Measurements from ENCODE around the gene GPR39.
A peak's percentile ranks its signal among the peaks of the same experiment; 100 is the strongest.

Gene GPR39

GRCh38 chr2:132623096-132623839 lies 206.7 kb downstream of the GPR39 start:
- no peaks in the 10 kb centered on the region for H3K36me3 ChIP-seq (ENCODE audit: control insufficient read depth in 2 of 2, insufficient read depth in 2 of 2, low read length in 2 of 2)
- H3K9ac ChIP-seq (ENCODE audit: low read depth in 1 of 2, low read length in 2 of 2): no peak overlapping the region
- no peak overlapping the region for H3K4me3 ChIP-seq (ENCODE audit: low read length in 2 of 2)
- H3K4me1 ChIP-seq (ENCODE audit: control insufficient read depth in 2 of 2, insufficient read depth in 2 of 2, low read length in 2 of 2): no peaks in the 10 kb centered on the region
- no peak overlapping the region for H3K27ac ChIP-seq (ENCODE audit: low read depth in 2 of 2, low read length in 2 of 2)
- H3K9me3 ChIP-seq (ENCODE audit: control insufficient read depth in 2 of 2, low read length in 2 of 2): no peaks in the 10 kb centered on the region
- H3K27me3 ChIP-seq (ENCODE audit: control insufficient read depth in 2 of 2, insufficient read depth in 2 of 2, low read length in 2 of 2): no peaks in the 10 kb centered on the region

GRCh38 chr2:132627536-132627935 lies 210.9 kb downstream of the GPR39 start:
- Histone ChIP-seq H3K4me1 (ENCODE audit: control insufficient read depth in 2 of 2, insufficient read depth in 2 of 2, low read length in 2 of 2) (peaks cover 0 to 3% of the 10 kb centered on the region in 2 donors), H3K36me3 (ENCODE audit: control insufficient read depth in 2 of 2, insufficient read depth in 2 of 2, low read length in 2 of 2) (no peaks in the 10 kb centered on the region)

GRCh38 chr2:132632000-132632649 lies 215.5 kb downstream of the GPR39 start:
- H3K27ac ChIP-seq (ENCODE audit: low read depth in 2 of 2, low read length in 2 of 2): peak overlapping the region in 1 of 2 donors; percentile 6
- H3K4me3 ChIP-seq (ENCODE audit: low read length in 2 of 2): no peak overlapping the region

More at GRCh38 chr2:132627536-132627935, 210.9 kb downstream of the GPR39 start:
- Histone ChIP-seq H3K9me3 (ENCODE audit: control insufficient read depth in 2 of 2, low read length in 2 of 2) (no peaks in the 10 kb centered on the region), H3K9ac (ENCODE audit: low read depth in 1 of 2, low read length in 2 of 2) (no peak overlapping the region), H3K27me3 (ENCODE audit: control insufficient read depth in 2 of 2, insufficient read depth in 2 of 2, low read length in 2 of 2) (no peaks in the 10 kb centered on the region), H3K27ac (ENCODE audit: low read depth in 2 of 2, low read length in 2 of 2) (no peak overlapping the region), H3K4me3 (ENCODE audit: low read length in 2 of 2) (no peak overlapping the region)

GRCh38 chr2:132633635-132634034 lies 217.0 kb downstream of the GPR39 start:
- no peak overlapping the region for H3K27ac ChIP-seq (ENCODE audit: low read depth in 2 of 2, low read length in 2 of 2)
- H3K9ac ChIP-seq (ENCODE audit: low read depth in 1 of 2, low read length in 2 of 2): no peak overlapping the region
- no peak overlapping the region for H3K4me3 ChIP-seq (ENCODE audit: low read length in 2 of 2)
- H3K27me3 ChIP-seq (ENCODE audit: control insufficient read depth in 2 of 2, insufficient read depth in 2 of 2, low read length in 2 of 2): no peaks in the 10 kb centered on the region
- peaks cover 0 to 5% of the 10 kb centered on the region in 2 donors for H3K4me1 ChIP-seq (ENCODE audit: control insufficient read depth in 2 of 2, insufficient read depth in 2 of 2, low read length in 2 of 2)
- H3K36me3 ChIP-seq (ENCODE audit: control insufficient read depth in 2 of 2, insufficient read depth in 2 of 2, low read length in 2 of 2): no peaks in the 10 kb centered on the region
- peaks cover 0 to 3% of the 10 kb centered on the region in 2 donors for H3K9me3 ChIP-seq (ENCODE audit: control insufficient read depth in 2 of 2, low read length in 2 of 2)

More at GRCh38 chr2:132632000-132632649, 215.5 kb downstream of the GPR39 start:
- peaks cover 0 to 5% of the 10 kb centered on the region in 2 donors for H3K4me1 ChIP-seq (ENCODE audit: control insufficient read depth in 2 of 2, insufficient read depth in 2 of 2, low read length in 2 of 2)
- H3K27me3 ChIP-seq (ENCODE audit: control insufficient read depth in 2 of 2, insufficient read depth in 2 of 2, low read length in 2 of 2): no peaks in the 10 kb centered on the region
- H3K9ac ChIP-seq (ENCODE audit: low read depth in 1 of 2, low read length in 2 of 2): no peak overlapping the region
- H3K36me3 ChIP-seq (ENCODE audit: control insufficient read depth in 2 of 2, insufficient read depth in 2 of 2, low read length in 2 of 2): no peaks in the 10 kb centered on the region
- H3K9me3 ChIP-seq (ENCODE audit: control insufficient read depth in 2 of 2, low read length in 2 of 2): no peaks in the 10 kb centered on the region

GRCh38 chr2:132636346-132636745 lies 219.7 kb downstream of the GPR39 start:
- H3K27me3 ChIP-seq (ENCODE audit: control insufficient read depth in 2 of 2, insufficient read depth in 2 of 2, low read length in 2 of 2): no peaks in the 10 kb centered on the region
- no peak overlapping the region for H3K9ac ChIP-seq (ENCODE audit: low read depth in 1 of 2, low read length in 2 of 2)
- H3K9me3 ChIP-seq (ENCODE audit: control insufficient read depth in 2 of 2, low read length in 2 of 2): peaks cover 0 to 3% of the 10 kb centered on the region in 2 donors
- no peaks in the 10 kb centered on the region for H3K36me3 ChIP-seq (ENCODE audit: control insufficient read depth in 2 of 2, insufficient read depth in 2 of 2, low read length in 2 of 2)
- no peak overlapping the region for H3K4me3 ChIP-seq (ENCODE audit: low read length in 2 of 2)
- H3K4me1 ChIP-seq (ENCODE audit: control insufficient read depth in 2 of 2, insufficient read depth in 2 of 2, low read length in 2 of 2): peaks cover 0 to 5% of the 10 kb centered on the region in 2 donors
- no peak overlapping the region for H3K27ac ChIP-seq (ENCODE audit: low read depth in 2 of 2, low read length in 2 of 2)

- H3K9ac ChIP-seq (ENCODE audit: low read depth in 1 of 2, low read length in 2 of 2): no peak overlapping the region
- peaks cover 0 to 3% of the 10 kb centered on the region in 2 donors for H3K9me3 ChIP-seq (ENCODE audit: control insufficient read depth in 2 of 2, low read length in 2 of 2)
- H3K36me3 ChIP-seq (ENCODE audit: control insufficient read depth in 2 of 2, insufficient read depth in 2 of 2, low read length in 2 of 2): no peaks in the 10 kb centered on the region
- H3K4me1 ChIP-seq (ENCODE audit: control insufficient read depth in 2 of 2, insufficient read depth in 2 of 2, low read length in 2 of 2): no peaks in the 10 kb centered on the region
- H3K27ac ChIP-seq (ENCODE audit: low read depth in 2 of 2, low read length in 2 of 2): no peak overlapping the region
- no peaks in the 10 kb centered on the region for H3K27me3 ChIP-seq (ENCODE audit: control insufficient read depth in 2 of 2, insufficient read depth in 2 of 2, low read length in 2 of 2)
- no peak overlapping the region for H3K4me3 ChIP-seq (ENCODE audit: low read length in 2 of 2)
These were observed 221.9 kb downstream of the GPR39 start for GRCh38 chr2:132638313-132639040.

GRCh38 chr2:132640116-132640515 lies 223.5 kb downstream of the GPR39 start:
- Histone ChIP-seq H3K4me3 (ENCODE audit: low read length in 2 of 2) (no peak overlapping the region), H3K27me3 (ENCODE audit: control insufficient read depth in 2 of 2, insufficient read depth in 2 of 2, low read length in 2 of 2) (no peaks in the 10 kb centered on the region), H3K9me3 (ENCODE audit: control insufficient read depth in 2 of 2, low read length in 2 of 2) (peaks cover 0 to 3% of the 10 kb centered on the region in 2 donors), H3K27ac (ENCODE audit: low read depth in 2 of 2, low read length in 2 of 2) (no peak overlapping the region), H3K36me3 (ENCODE audit: control insufficient read depth in 2 of 2, insufficient read depth in 2 of 2, low read length in 2 of 2) (no peaks in the 10 kb centered on the region), H3K9ac (ENCODE audit: low read depth in 1 of 2, low read length in 2 of 2) (no peak overlapping the region), H3K4me1 (ENCODE audit: control insufficient read depth in 2 of 2, insufficient read depth in 2 of 2, low read length in 2 of 2) (no peaks in the 10 kb centered on the region)

- no peak overlapping the region for H3K27ac ChIP-seq (ENCODE audit: low read depth in 2 of 2, low read length in 2 of 2)
- no peaks in the 10 kb centered on the region for H3K27me3 ChIP-seq (ENCODE audit: control insufficient read depth in 2 of 2, insufficient read depth in 2 of 2, low read length in 2 of 2)
- no peak overlapping the region for H3K9ac ChIP-seq (ENCODE audit: low read depth in 1 of 2, low read length in 2 of 2)
- H3K36me3 ChIP-seq (ENCODE audit: control insufficient read depth in 2 of 2, insufficient read depth in 2 of 2, low read length in 2 of 2): no peaks in the 10 kb centered on the region
- H3K4me3 ChIP-seq (ENCODE audit: low read length in 2 of 2): no peak overlapping the region
- H3K9me3 ChIP-seq (ENCODE audit: control insufficient read depth in 2 of 2, low read length in 2 of 2): peaks cover 0 to 3% of the 10 kb centered on the region in 2 donors
- no peaks in the 10 kb centered on the region for H3K4me1 ChIP-seq (ENCODE audit: control insufficient read depth in 2 of 2, insufficient read depth in 2 of 2, low read length in 2 of 2)
These were observed 225.2 kb downstream of the GPR39 start for GRCh38 chr2:132641819-132642218.

- Histone ChIP-seq H3K27me3 (ENCODE audit: control insufficient read depth in 2 of 2, insufficient read depth in 2 of 2, low read length in 2 of 2) (no peaks in the 10 kb centered on the region), H3K36me3 (ENCODE audit: control insufficient read depth in 2 of 2, insufficient read depth in 2 of 2, low read length in 2 of 2) (no peaks in the 10 kb centered on the region), H3K9ac (ENCODE audit: low read depth in 1 of 2, low read length in 2 of 2) (no peak overlapping the region), H3K9me3 (ENCODE audit: control insufficient read depth in 2 of 2, low read length in 2 of 2) (peaks cover 0 to 3% of the 10 kb centered on the region in 2 donors), H3K27ac (ENCODE audit: low read depth in 2 of 2, low read length in 2 of 2) (no peak overlapping the region), H3K4me3 (ENCODE audit: low read length in 2 of 2) (no peak overlapping the region), H3K4me1 (ENCODE audit: control insufficient read depth in 2 of 2, insufficient read depth in 2 of 2, low read length in 2 of 2) (no peaks in the 10 kb centered on the region)
These were observed 225.8 kb downstream of the GPR39 start for GRCh38 chr2:132642415-132642814.

- Histone ChIP-seq H3K27me3 (ENCODE audit: control insufficient read depth in 2 of 2, insufficient read depth in 2 of 2, low read length in 2 of 2) (no peaks in the 10 kb centered on the region), H3K4me3 (ENCODE audit: low read length in 2 of 2) (no peak overlapping the region)
These were observed 228.6 kb downstream of the GPR39 start for GRCh38 chr2:132645176-132645575.

More at GRCh38 chr2:132645176-132645575, 228.6 kb downstream of the GPR39 start:
- no peaks in the 10 kb centered on the region for H3K36me3 ChIP-seq (ENCODE audit: control insufficient read depth in 2 of 2, insufficient read depth in 2 of 2, low read length in 2 of 2)
- H3K9me3 ChIP-seq (ENCODE audit: control insufficient read depth in 2 of 2, low read length in 2 of 2): no peaks in the 10 kb centered on the region
- H3K4me1 ChIP-seq (ENCODE audit: control insufficient read depth in 2 of 2, insufficient read depth in 2 of 2, low read length in 2 of 2): no peaks in the 10 kb centered on the region
- no peak overlapping the region for H3K27ac ChIP-seq (ENCODE audit: low read depth in 2 of 2, low read length in 2 of 2)
- H3K9ac ChIP-seq (ENCODE audit: low read depth in 1 of 2, low read length in 2 of 2): no peak overlapping the region
